Lower leg skin (tissue), 4 donors: Measurements from ENCODE around the gene MYO1H. TPM values are rescaled to one million over a fixed set of nuclear protein-coding genes. Genes with fewer than 3 reads are reported as not detected.

Experiments used
- DNase-seq, 2 donors: peaks; one replicate each; pipeline ENCODE4 v3.0.0-alpha.2; 2019; ENCODE audit warnings: low spot score in 2 of 2
- H3K4me3 ChIP-seq: fragments of 200-600 bp; sonication (generic); 2 replicates; pipeline ENCODE4 v1.5.1; 2017; ENCODE audit warnings: mild to moderate bottlenecking, low read depth; ENCODE audit not compliant: poor library complexity, severe bottlenecking
- POLR2A ChIP-seq, 2 donors: fragments of 450-650 bp; IDR thresholded peaks; one replicate each; pipeline ENCODE4 v1.6.1; 2016 to 2017; ENCODE audit warnings: antibody characterized with exemption in 2 of 2, mild to moderate bottlenecking in 1 of 2, moderate library complexity in 1 of 2
- WGBS, 2 donors: methylation state at CpG; one replicate each; pipeline ENCODE4 v1.1.5; 2018; 5-methylcytosine and 5-hydroxymethylcytosine counted together
- intact Hi-C: fragments of 100-400 bp; cut with DNase I; formaldehyde crosslinking; loops from one replicate; pipeline ENCODE4 v1.15.0; 2023; ENCODE audit warnings: low total_unique reads
- total RNA-seq, 4 donors: library from RNA; depleted of rRNA; stranded (reverse); fragments of >200 nt; gene quantifications; one replicate each; pipeline ENCODE4 v1.1.0, GENCODE V29; 2016
- TF ChIP-seq, protein P1 (sequence below), 3 donors: fragments of 450-650 bp; IDR thresholded peaks; one replicate each; pipeline ENCODE4 v1.5.1; 2016; ENCODE audit warnings: antibody characterized with exemption in 3 of 3, mild to moderate bottlenecking in 3 of 3, moderate library complexity in 2 of 3

The MYO1H gene
- total RNA-seq, 4 donors from 2014 or later: 0.20 to 0.75 TPM; not detected in 2

DNA sequence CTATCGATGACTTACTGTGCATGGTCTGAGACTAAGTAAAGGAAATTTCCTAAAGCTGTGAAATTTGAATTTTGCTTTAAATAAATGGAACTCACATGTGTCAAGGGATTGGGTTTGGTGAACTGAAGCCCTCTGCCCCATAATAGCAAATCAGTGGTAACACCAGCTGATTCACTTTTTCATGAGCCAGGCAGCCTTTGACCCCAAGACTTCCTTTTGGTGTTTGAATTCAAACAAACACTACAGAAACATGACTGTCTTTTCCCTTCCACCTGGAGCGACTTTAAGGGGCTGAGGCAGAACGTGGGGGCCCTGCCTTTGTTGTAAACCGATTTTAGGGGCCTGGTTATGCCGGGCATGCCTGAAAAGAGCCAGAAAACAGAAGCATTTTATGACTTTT, 100.6 kb downstream of the MYO1H start:
- no peak overlapping the region for H3K4me3 ChIP-seq
- 80 to 83% methylated on average over 5 of the region's 5 CpGs for WGBS, 2 donors
- TF ChIP-seq POLR2A (IDR thresholded peaks at IDR 0.05): no peak
- TF ChIP-seq, protein P1, sequence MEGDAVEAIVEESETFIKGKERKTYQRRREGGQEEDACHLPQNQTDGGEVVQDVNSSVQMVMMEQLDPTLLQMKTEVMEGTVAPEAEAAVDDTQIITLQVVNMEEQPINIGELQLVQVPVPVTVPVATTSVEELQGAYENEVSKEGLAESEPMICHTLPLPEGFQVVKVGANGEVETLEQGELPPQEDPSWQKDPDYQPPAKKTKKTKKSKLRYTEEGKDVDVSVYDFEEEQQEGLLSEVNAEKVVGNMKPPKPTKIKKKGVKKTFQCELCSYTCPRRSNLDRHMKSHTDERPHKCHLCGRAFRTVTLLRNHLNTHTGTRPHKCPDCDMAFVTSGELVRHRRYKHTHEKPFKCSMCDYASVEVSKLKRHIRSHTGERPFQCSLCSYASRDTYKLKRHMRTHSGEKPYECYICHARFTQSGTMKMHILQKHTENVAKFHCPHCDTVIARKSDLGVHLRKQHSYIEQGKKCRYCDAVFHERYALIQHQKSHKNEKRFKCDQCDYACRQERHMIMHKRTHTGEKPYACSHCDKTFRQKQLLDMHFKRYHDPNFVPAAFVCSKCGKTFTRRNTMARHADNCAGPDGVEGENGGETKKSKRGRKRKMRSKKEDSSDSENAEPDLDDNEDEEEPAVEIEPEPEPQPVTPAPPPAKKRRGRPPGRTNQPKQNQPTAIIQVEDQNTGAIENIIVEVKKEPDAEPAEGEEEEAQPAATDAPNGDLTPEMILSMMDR (IDR thresholded peaks at IDR 0.05): no peak
- intact Hi-C loops: no loop called here
- DNase-seq: no peak

DNA sequence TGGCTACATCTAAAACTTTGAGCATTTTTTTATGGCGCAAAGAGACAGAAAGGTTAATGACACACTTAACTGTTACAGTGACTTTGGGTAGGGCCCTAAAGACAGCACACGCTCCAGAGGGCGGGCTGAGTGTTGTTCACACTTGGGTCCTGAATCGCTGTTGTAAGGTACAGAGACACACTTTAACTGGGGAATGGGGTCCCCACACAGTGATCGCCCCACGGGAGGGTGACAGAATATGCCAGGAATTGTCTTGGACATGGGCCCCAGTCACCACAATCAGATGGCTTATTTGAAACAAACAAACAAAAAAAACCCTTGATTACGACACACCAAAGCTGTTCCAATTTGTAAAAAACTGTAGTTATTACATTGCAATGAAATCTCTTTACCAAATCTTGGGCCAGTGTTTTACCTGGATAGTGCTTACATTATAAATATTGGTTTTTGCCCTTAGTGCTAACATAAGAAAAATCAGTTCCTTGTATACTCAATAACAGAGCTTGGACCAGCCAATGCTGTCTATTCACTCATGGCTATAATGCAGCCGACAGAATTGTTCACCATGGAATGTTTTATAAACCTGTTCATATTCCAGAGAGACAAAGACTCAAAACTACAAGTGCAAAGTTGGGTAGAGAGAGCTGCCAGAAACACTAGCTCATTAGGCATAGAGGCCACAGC, 101.1 kb downstream of the MYO1H start:
- intact Hi-C loops: no loop called here
- 91 to 94% methylated on average over 8 of the region's 8 CpGs for WGBS, 2 donors

DNA sequence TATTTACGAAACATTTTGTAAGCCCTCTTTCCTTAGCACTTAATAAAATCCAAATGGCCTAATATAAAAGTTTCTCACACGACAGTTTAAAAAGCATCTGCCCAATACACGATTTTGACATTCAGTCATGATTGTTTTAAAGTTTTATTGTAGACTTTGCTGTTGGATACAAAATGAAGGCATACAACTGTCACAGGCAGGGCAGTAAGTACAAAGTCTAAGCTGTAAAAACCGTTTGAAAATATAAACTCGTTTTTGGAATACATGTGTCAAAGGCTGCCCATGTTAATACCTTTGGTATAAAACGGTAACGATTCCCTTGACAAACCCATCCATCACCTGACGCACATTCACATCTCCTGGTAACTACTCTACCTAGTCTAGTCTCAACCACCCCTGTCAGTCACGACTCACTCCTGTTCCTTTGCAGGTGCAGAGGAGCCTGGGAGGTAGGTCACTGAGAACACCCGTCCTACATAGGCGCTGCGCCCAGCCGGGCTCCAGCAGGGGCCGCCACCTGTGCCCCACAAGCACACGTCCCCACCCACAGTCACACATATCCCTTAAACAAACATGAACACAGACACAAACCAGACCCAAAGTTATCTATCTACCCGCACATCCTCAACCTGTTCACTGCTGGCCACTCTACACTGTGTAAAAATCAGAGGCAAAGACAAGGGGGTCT, 102.3 kb downstream of the MYO1H start:
- H3K4me3 ChIP-seq: no peak overlapping the region
- DNase-seq: no peak
- 81 to 82% methylated on average over 16 of the region's 16 CpGs for WGBS, 2 donors
- TF ChIP-seq POLR2A (IDR thresholded peaks at IDR 0.05): no peak
- TF ChIP-seq, protein P1 (IDR thresholded peaks at IDR 0.05): no peak
- intact Hi-C loops: no loop called here

More for the DNA sequence above, 101.1 kb downstream of the MYO1H start:
- TF ChIP-seq POLR2A (IDR thresholded peaks at IDR 0.05): no peak
- TF ChIP-seq, protein P1 (IDR thresholded peaks at IDR 0.05): no peak
- no peak for DNase-seq
- H3K4me3 ChIP-seq: no peak overlapping the region

DNA sequence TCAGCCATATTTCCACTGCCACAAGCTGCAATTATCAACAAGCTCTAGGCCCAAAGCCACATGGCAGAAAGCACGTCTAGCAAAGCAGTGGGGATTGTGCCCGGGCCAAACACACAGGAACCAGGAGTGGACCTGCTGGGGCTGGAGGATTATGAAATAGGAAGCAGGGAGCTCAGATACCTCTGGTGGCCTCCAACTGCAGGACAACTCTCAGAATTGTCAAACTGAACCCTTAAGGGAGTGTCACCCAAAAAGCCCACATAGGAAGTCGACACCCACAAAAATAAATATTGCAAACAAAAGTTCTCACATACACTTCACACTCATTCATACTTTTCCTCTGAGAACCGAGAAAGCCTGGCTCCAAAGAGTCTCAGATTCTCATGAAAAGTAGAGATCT, 103.3 kb downstream of the MYO1H start:
- intact Hi-C loops: no loop called here
- H3K4me3 ChIP-seq: no peak overlapping the region
- no peak for DNase-seq
- WGBS, 2 donors: 72 to 90% methylated on average over 4 of the region's 4 CpGs
- TF ChIP-seq POLR2A (IDR thresholded peaks at IDR 0.05): no peak
- TF ChIP-seq, protein P1 (IDR thresholded peaks at IDR 0.05): no peak

DNA sequence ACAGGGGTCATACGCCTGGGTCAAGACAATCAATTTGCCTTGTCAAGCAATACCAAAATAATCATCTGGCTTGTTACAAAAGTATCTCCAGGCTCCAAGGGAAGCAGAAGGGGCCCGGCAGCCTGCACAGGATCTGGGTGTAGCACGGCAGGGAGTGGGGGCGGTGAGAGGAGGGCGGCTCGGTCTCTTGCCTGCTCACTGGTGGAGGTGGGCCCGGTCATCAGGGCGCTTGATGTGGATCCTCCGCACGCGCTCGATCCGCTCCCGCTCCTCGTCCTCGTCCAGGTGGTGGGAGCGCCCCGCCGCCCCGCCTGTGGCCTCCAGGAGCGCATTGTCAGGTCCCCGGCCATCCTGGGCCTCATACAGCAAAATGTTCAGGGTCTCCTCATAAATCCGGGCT, 103.7 kb downstream of the MYO1H start:
- no peak for DNase-seq
- intact Hi-C loops: no loop called here
- H3K4me3 ChIP-seq: no peak overlapping the region
- no peak for TF ChIP-seq POLR2A (IDR thresholded peaks at IDR 0.05)
- TF ChIP-seq, protein P1 (IDR thresholded peaks at IDR 0.05): no peak
- 90 to 94% methylated on average over 23 of the region's 23 CpGs for WGBS, 2 donors
